B cell (primary cell): Measurements from ENCODE around the gene RUVBL1.

ENCODE experiments used
- EZH2 ChIP-seq: IDR thresholded peaks from 2 replicates; pipeline ENCODE4 v1.6.1; 2012; ENCODE audit warnings: borderline replicate concordance, low read depth, mild to moderate bottlenecking, moderate library complexity, low read length; ENCODE audit not compliant: insufficient read depth, poor library complexity, severe bottlenecking
- TF ChIP-seq, protein P1 (sequence below): fragments of 200-600 bp; IDR thresholded peaks from one replicate; pipeline ENCODE4 v1.8.0; 2022; ENCODE audit warnings: antibody characterized with exemption, mild to moderate bottlenecking

DNA sequence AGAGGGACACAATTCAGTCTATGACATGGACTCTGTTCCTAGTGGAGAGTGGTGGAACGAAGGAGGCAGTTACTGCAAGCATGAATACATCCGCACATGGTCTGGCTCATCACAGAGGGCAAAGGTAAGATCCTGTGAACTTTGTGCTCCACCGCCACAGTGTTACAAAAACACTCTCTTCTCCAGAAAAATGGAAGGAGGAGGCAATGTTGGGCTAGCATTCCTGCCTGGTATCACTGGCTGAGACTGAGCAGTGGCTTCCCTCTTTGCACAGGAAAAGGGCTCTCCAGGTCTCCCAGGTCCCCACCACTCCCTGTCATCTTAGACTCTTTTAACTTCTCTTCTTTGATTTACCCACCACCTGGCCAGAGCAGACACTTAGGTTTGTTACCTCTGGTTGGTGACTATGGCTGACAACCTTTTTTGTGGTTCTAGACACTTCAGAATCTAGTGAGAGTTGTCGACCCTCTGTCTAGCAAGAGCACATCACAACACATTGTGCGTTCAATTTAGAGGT is 28.2 kb upstream of the RUVBL1 start:
- TF ChIP-seq, protein P1, sequence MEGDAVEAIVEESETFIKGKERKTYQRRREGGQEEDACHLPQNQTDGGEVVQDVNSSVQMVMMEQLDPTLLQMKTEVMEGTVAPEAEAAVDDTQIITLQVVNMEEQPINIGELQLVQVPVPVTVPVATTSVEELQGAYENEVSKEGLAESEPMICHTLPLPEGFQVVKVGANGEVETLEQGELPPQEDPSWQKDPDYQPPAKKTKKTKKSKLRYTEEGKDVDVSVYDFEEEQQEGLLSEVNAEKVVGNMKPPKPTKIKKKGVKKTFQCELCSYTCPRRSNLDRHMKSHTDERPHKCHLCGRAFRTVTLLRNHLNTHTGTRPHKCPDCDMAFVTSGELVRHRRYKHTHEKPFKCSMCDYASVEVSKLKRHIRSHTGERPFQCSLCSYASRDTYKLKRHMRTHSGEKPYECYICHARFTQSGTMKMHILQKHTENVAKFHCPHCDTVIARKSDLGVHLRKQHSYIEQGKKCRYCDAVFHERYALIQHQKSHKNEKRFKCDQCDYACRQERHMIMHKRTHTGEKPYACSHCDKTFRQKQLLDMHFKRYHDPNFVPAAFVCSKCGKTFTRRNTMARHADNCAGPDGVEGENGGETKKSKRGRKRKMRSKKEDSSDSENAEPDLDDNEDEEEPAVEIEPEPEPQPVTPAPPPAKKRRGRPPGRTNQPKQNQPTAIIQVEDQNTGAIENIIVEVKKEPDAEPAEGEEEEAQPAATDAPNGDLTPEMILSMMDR, result no peak
- TF ChIP-seq EZH2, result no peak
